ENCODE measurements around the gene GLYATL2. TPM values are rescaled to one million over a fixed set of nuclear protein-coding genes. Genes with fewer than 3 reads are reported as not detected.

The GLYATL2 gene
- total RNA-seq, 4 donors from 2014 or later: 4.2 TPM; not detected in 3

DNA sequence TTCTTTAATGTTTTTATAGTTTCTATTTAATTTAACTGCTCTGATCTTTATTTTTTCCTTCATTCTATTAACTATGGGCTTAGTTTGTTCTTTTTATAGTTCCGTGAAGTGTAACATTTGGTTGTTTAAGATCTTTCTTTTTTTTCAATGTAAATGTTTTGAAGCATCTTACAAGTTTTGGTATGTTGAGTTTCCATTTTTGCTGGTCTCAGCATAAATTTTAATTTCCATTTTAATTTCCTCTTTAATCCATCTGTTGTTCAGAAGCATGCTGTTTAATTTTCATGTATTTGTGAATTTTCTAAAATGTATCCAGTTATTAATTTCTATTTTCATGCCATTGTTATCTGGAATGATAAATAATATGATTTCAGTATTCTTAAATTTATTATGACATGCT lies 17.0 kb upstream of the GLYATL2 start:
- Histone ChIP-seq H3K4me3 (no peak overlapping the region), H3K36me3 (no peaks in the 10 kb centered on the region), H3K9me3 (no peaks in the 10 kb centered on the region), H3K4me1 (no peaks in the 10 kb centered on the region), H3K27me3 (no peaks in the 10 kb centered on the region), H3K27ac (no peak overlapping the region)
- no peak for TF ChIP-seq POLR2A (IDR thresholded peaks at IDR 0.05)
- TF ChIP-seq, protein P1, sequence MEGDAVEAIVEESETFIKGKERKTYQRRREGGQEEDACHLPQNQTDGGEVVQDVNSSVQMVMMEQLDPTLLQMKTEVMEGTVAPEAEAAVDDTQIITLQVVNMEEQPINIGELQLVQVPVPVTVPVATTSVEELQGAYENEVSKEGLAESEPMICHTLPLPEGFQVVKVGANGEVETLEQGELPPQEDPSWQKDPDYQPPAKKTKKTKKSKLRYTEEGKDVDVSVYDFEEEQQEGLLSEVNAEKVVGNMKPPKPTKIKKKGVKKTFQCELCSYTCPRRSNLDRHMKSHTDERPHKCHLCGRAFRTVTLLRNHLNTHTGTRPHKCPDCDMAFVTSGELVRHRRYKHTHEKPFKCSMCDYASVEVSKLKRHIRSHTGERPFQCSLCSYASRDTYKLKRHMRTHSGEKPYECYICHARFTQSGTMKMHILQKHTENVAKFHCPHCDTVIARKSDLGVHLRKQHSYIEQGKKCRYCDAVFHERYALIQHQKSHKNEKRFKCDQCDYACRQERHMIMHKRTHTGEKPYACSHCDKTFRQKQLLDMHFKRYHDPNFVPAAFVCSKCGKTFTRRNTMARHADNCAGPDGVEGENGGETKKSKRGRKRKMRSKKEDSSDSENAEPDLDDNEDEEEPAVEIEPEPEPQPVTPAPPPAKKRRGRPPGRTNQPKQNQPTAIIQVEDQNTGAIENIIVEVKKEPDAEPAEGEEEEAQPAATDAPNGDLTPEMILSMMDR (IDR thresholded peaks at IDR 0.05): no peak
- no peak for DNase-seq
- intact Hi-C loops (cut with DNase I; ENCODE audit: low total_unique reads): no loop called here

DNA sequence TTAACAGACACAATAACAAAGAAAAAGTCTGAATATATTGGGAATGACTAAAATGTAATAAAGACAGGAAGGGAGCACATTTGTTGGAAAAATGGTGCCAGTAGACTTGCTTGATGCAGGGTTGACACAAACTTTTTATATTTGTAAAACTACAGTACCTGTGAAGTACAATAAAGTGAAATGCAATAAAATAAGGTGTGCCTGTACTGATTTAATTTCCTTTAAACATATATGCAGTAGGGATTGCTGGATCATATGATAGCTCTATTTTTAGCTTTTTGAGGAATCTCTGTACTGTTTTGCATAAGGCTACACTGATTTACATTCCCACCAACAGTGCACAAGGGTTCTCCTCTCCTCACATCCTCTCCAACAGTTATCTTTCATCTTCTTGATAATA lies 12.3 kb upstream of the GLYATL2 start:
- intact Hi-C loops (cut with DNase I; ENCODE audit: low total_unique reads): no loop called here
- no peaks in the 10 kb centered on the region for H3K9me3 ChIP-seq
- no peak overlapping the region for H3K4me3 ChIP-seq
- DNase-seq: no peak
- TF ChIP-seq POLR2A (IDR thresholded peaks at IDR 0.05): no peak
- TF ChIP-seq, protein P1 (IDR thresholded peaks at IDR 0.05): no peak
- H3K36me3 ChIP-seq: no peaks in the 10 kb centered on the region
- no peaks in the 10 kb centered on the region for H3K4me1 ChIP-seq
- no peak overlapping the region for H3K27ac ChIP-seq
- no peaks in the 10 kb centered on the region for H3K27me3 ChIP-seq

DNA sequence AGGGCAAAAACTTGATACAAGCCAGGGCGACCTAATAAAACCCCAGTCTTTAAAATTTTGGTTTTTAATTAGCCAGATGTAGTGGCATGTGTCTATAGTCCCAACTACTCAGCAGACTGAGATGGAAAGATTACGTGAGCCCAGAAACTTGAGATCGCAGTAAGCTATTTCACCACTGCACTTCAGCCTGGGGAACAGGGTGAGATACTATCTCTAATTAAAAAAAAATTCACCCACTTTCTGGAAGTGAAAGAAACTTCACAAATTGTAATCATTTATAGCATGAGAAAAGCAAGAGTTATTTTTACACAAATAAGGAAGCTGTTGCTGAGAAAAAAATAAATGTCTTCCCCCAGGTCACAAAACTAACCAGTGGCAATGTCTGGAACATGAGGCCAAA lies 882 bp upstream of the GLYATL2 start:
- no peak overlapping the region for H3K27ac ChIP-seq
- intact Hi-C loops (cut with DNase I; ENCODE audit: low total_unique reads): no loop called here

DNA sequence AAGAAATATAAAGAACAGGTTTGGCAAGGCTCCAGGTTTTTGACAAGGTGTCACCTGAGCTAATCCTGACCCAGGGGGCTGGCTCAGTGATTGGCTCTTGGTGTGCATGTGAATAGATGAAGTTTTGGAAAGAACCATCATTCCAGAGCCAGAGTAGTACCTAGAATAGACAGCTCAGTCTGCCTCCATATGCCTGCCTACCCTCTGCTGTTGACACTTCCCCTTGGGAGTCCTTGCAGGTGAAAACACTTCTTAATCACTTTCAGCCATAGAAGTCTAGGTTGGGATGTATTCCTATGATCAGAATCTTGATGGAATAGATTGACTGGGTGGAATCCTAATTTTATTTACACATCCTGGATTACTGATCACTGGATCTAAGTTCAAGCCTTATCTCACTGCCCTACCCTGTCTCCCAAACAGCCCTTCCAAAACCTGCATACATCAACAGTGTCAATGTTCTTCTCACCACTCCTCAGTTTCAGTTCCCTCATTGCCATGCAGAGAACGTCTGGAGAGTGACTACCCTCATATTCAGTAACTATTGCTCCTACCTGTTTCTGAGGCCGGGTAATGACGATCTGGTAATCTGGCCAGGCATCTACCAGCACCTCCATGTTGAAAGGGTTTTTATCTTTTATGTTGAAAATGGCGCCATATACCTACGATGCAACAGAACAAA lies 6.7 kb downstream of the GLYATL2 start:
- DNase-seq: no peak
- Histone ChIP-seq H3K27me3 (no peaks in the 10 kb centered on the region), H3K9me3 (no peaks in the 10 kb centered on the region), H3K4me3 (no peak overlapping the region), H3K36me3 (no peaks in the 10 kb centered on the region), H3K4me1 (no peaks in the 10 kb centered on the region), H3K27ac (no peak overlapping the region)
- intact Hi-C loops (cut with DNase I; ENCODE audit: low total_unique reads): no loop called here
- no peak for TF ChIP-seq POLR2A (IDR thresholded peaks at IDR 0.05)
- TF ChIP-seq, protein P1 (IDR thresholded peaks at IDR 0.05): no peak

More for the DNA sequence above, 882 bp upstream of the GLYATL2 start:
- H3K27me3 ChIP-seq: no peaks in the 10 kb centered on the region
- no peaks in the 10 kb centered on the region for H3K36me3 ChIP-seq
- no peaks in the 10 kb centered on the region for H3K9me3 ChIP-seq
- H3K4me1 ChIP-seq: no peaks in the 10 kb centered on the region
- TF ChIP-seq, protein P1 (IDR thresholded peaks at IDR 0.05): no peak
- TF ChIP-seq POLR2A (IDR thresholded peaks at IDR 0.05): no peak
- DNase-seq: no peak
- H3K4me3 ChIP-seq: no peak overlapping the region

DNA sequence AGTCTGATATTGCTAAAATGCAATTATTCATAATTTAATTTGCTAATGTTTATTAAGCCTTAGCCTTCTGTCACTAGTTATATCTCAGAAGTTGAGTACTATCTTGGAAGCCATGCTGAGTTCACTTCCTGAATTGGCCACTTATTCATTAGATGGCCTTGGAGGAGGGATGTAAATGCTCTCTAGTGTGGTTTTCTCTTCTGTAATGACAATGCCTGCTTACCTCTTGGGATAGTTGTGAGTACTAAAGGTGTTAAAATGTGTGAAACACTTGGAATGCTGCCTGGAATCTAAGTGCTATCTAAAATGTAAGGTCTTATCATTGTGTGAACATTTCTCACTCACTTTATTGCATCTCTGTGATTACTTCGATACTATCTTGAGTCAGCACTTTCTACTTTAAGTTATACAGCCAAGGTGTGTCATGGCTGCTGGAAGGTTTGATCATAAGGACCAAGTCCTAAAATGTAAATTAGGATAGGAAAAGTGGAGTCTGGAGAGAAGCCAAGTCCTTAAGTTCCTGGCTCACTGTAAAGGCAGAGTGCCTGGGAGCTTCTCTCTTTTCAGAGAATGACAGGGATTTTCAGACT lies 12.4 kb downstream of the GLYATL2 start:
- no peaks in the 10 kb centered on the region for H3K36me3 ChIP-seq
- H3K4me3 ChIP-seq: no peak overlapping the region
- intact Hi-C loops (cut with DNase I; ENCODE audit: low total_unique reads): no loop called here
- H3K9me3 ChIP-seq: no peaks in the 10 kb centered on the region
- H3K4me1 ChIP-seq: no peaks in the 10 kb centered on the region
- no peak for DNase-seq
- TF ChIP-seq POLR2A (IDR thresholded peaks at IDR 0.05): no peak
- TF ChIP-seq, protein P1 (IDR thresholded peaks at IDR 0.05): no peak
- H3K27me3 ChIP-seq: no peaks in the 10 kb centered on the region
- H3K27ac ChIP-seq: no peak overlapping the region
